Endothelial cell of umbilical vein (primary cell): ENCODE measurements around the gene MAN1A1. TPM values are rescaled to one million over a fixed set of nuclear protein-coding genes. Genes with fewer than 3 reads are reported as not detected.

ENCODE experiments used
- BruUV-seq: library from RNA; stranded (reverse); fragments of 400-500 nt; replicated peaks from 2 replicates; lab custom pipeline; 2021; lab: Mats Ljungman, UMichigan
- CTCF ChIA-PET: fragments of 300-600, 350-600 bp; sonication (Branson Sonifier 250); formaldehyde crosslinking; loops from one replicate; lab custom pipeline; 2021; ENCODE audit warnings: antibody characterized with exemption, inconsistent platforms; lab: Charles Lee
- POLR2A ChIA-PET: fragments of 300-600, 350-600 bp; sonication (Branson Sonifier 250); formaldehyde crosslinking; loops from one replicate; lab custom pipeline; 2021; ENCODE audit warnings: antibody characterized with exemption, inconsistent platforms; lab: Charles Lee
- DNase-seq: peaks from one replicate; pipeline ENCODE4 v3.0.0-alpha.2; 2011; ENCODE audit warnings: low read depth, low spot score
- FAIRE-seq: peaks from 2 replicates; lab custom pipeline; 2011; peaks lifted over from hg19 to GRCh38; lab: Jason Lieb, UNC
- H2AFZ ChIP-seq: 2 replicates; pipeline ENCODE4 v1.6.0; 2012; ENCODE audit warnings: low read depth, low read length, control low read depth, inconsistent platforms
- H3K27ac ChIP-seq: 2 replicates; pipeline ENCODE4 v1.5.1; 2011; ENCODE audit warnings: low read depth, mild to moderate bottlenecking, control low read depth, low read length, moderate library complexity; ENCODE audit not compliant: insufficient read depth
- H3K27me3 ChIP-seq, 2 experiments: 2 replicates each; pipeline versions ENCODE4 v1.6.0 to v1.6.1; 2011; ENCODE audit warnings: low read length in 2 of 2, mixed read lengths in 1 of 2; ENCODE audit not compliant: control insufficient read depth in 2 of 2, insufficient read depth in 2 of 2
- H3K36me3 ChIP-seq, 2 experiments: 2 replicates in 1 of 2; 3 replicates in 1 of 2; pipeline ENCODE4 v1.5.1; 2011; ENCODE audit warnings: low read length in 2 of 2, mild to moderate bottlenecking in 1 of 2, moderate library complexity in 1 of 2; ENCODE audit not compliant: control insufficient read depth in 2 of 2, insufficient read depth in 2 of 2; ENCODE audit errors: extremely low read depth in 1 of 2
- H3K4me1 ChIP-seq: 3 replicates; pipeline ENCODE4 v1.5.1; 2011; ENCODE audit warnings: mild to moderate bottlenecking, low read length; ENCODE audit not compliant: control insufficient read depth, insufficient read depth; ENCODE audit errors: extremely low read depth
- H3K4me2 ChIP-seq: 2 replicates; pipeline ENCODE4 v1.6.1; 2011; ENCODE audit warnings: low read length, control low read depth, mixed read lengths; ENCODE audit not compliant: insufficient read depth
- H3K4me3 ChIP-seq, 3 experiments: fragments of 200-600 bp in 1 of 3; sonication (generic), shearing (Covaris generic) in 1 of 3; replicated peaks in 1 of 3; 2 replicates each; pipeline ENCODE4 v1.5.1; 2011 to 2016; ENCODE audit warnings: control low read depth in 3 of 3, low read length in 3 of 3, mild to moderate bottlenecking in 2 of 3, inconsistent platforms in 1 of 3, low read depth in 1 of 3, moderate library complexity in 1 of 3; ENCODE audit not compliant: insufficient read depth in 1 of 3
- H3K79me2 ChIP-seq: 2 replicates; pipeline ENCODE4 v1.6.0; 2012; ENCODE audit warnings: low read length, inconsistent platforms; ENCODE audit not compliant: control insufficient read depth, insufficient read depth
- H3K9ac ChIP-seq: replicated peaks from 2 replicates; pipeline ENCODE3; 2011; ENCODE audit warnings: low read length, control low read depth; ENCODE audit not compliant: insufficient read depth; ENCODE audit errors: extremely low read depth
- H3K9me1 ChIP-seq: replicated peaks from 3 replicates; pipeline ENCODE4 v1.6.0; 2011; ENCODE audit warnings: mild to moderate bottlenecking, low read length; ENCODE audit not compliant: control insufficient read depth, insufficient read depth; ENCODE audit errors: extremely low read depth
- H3K9me3 ChIP-seq: replicated peaks from 2 replicates; pipeline ENCODE4 v1.5.1; 2012; ENCODE audit warnings: low read length, inconsistent platforms; ENCODE audit not compliant: control insufficient read depth, insufficient read depth
- H4K20me1 ChIP-seq: replicated peaks from 2 replicates; pipeline ENCODE3; 2011; ENCODE audit warnings: mild to moderate bottlenecking, low read length; ENCODE audit not compliant: control insufficient read depth, insufficient read depth; ENCODE audit errors: extremely low read depth
- CTCF ChIP-seq, 2 donors: IDR thresholded peaks; 1 replicate in 1 of 2; 2 replicates in 1 of 2; pipeline ENCODE4 v1.5.1; 2011; ENCODE audit warnings: low read length in 2 of 2, mild to moderate bottlenecking in 2 of 2, moderate library complexity in 2 of 2, control low read depth in 1 of 2, inconsistent platforms in 1 of 2, low read depth in 1 of 2; ENCODE audit not compliant: insufficient read depth in 1 of 2; ENCODE audit errors: extremely low read depth in 1 of 2
- GATA2 ChIP-seq: IDR thresholded peaks from 2 replicates; pipeline ENCODE4 v1.7.0; 2011; ENCODE audit warnings: low read depth, mild to moderate bottlenecking, moderate library complexity, mixed read lengths, low read length; ENCODE audit not compliant: insufficient read length, insufficient read depth
- MAX ChIP-seq: IDR thresholded peaks from 2 replicates; pipeline ENCODE4 v1.6.1; 2011; ENCODE audit not compliant: insufficient read depth, insufficient read length
- POLR2AphosphoS5 ChIP-seq: IDR thresholded peaks from 2 replicates; pipeline ENCODE4 v1.6.1; 2012; ENCODE audit warnings: low read depth, mild to moderate bottlenecking, control low read depth, low read length, moderate library complexity; ENCODE audit not compliant: insufficient read depth
- dilution Hi-C: fragments of 300-500 bp; cut with MboI; formaldehyde crosslinking; loops from one replicate; pipeline ENCODE4 v1.15.0; 2019; ENCODE audit warnings: low sequenced_read_pairs; ENCODE audit not compliant: extremely low pct_ligation_motif_present
- intact Hi-C: fragments of 100-400 bp; cut with micrococcal nuclease; formaldehyde crosslinking; loops from one replicate; pipeline ENCODE4 v1.10.0; 2022
- polyA plus RNA-seq, 4 experiments: library from polyadenylated mRNA; depleted of rRNA in 3 of 4; stranded (reverse) in 3 of 4; unstranded in 1 of 4; fragments of >200 nt; gene quantifications; 2 replicates each; pipeline versions ENCODE4 v1.2.1 to v1.2.3, GENCODE V29; 2011 to 2012; ENCODE audit warnings: missing spikeins in 1 of 4
- total RNA-seq: library from RNA; stranded (reverse); gene quantifications from 2 replicates; pipeline ENCODE4 v1.2.3, GENCODE V29; 2021

Gene MAN1A1
- total and polyA plus RNA-seq, 2 donors (not counting 3 experiments of a cell fraction or from before 2014, with no cell fraction given): 3.3 to 12.9 TPM

- Histone ChIP-seq H3K9me3 (no peaks in the 10 kb centered on the region), H3K4me3 (no peak overlapping the region), H3K9me1 (no peaks in the 10 kb centered on the region), H3K36me3 (no peaks in the 10 kb centered on the region), H3K4me1 (no peaks in the 10 kb centered on the region), H2AFZ (no peak overlapping the region), H4K20me1 (no peaks in the 10 kb centered on the region), H3K4me2 (no peak overlapping the region), H3K27me3 (no peaks in the 10 kb centered on the region), H3K27ac (no peak overlapping the region), H3K79me2 (no peaks in the 10 kb centered on the region), H3K9ac (no peak overlapping the region)
- intact Hi-C loops: no loop called here
- FAIRE-seq (no peak), DNase-seq (no peak)
- dilution Hi-C loops: no loop called here
- POLR2A ChIA-PET: no interaction called here
- TF ChIP-seq MAX (no peak), GATA2 (no peak), POLR2AphosphoS5 (no peak), CTCF (IDR thresholded peaks at IDR 0.05; ENCODE audit: extremely low read depth in 1 of 2, insufficient read depth in 1 of 2, low read depth in 1 of 2, low read length in 2 of 2) (no peak)
- no TSS peak for BruUV-seq
- CTCF ChIA-PET: interaction anchor here (0.8 to 1.2 kb wide), 2 partner anchors 23 to 42 kb away, joined by 3 to 4 read pairs; no protein-coding TSS in a partner anchor
Measured at GRCh38 chr6:119171864-119172588, 177.5 kb downstream of the MAN1A1 start.
